H9 (cell line): Measurements from ENCODE around the gene SMO. TPM values are rescaled to one million over a fixed set of nuclear protein-coding genes. Genes with fewer than 3 reads are reported as not detected.

Experiments used
- DNase-seq: peaks from one replicate; pipeline ENCODE4 v3.0.0-alpha.2; 2017
- H2AFZ ChIP-seq: one replicate; pipeline ENCODE4 v1.6.1; 2013; ENCODE audit warnings: mild to moderate bottlenecking, low read length, control low read depth, moderate library complexity
- H2AK5ac ChIP-seq: 2 replicates; pipeline ENCODE4 v1.6.1; 2013; ENCODE audit warnings: low read length, control low read depth, mixed read lengths; ENCODE audit not compliant: insufficient read length
- H2BK120ac ChIP-seq: one replicate; pipeline ENCODE4 v1.6.1; 2013; ENCODE audit warnings: low read depth, mild to moderate bottlenecking, low read length, control low read depth, inconsistent platforms; ENCODE audit not compliant: poor library complexity, severe bottlenecking
- H2BK12ac ChIP-seq: 2 replicates; pipeline ENCODE4 v1.6.1; 2013; ENCODE audit warnings: low read length, control low read depth, mixed read lengths, low read depth; ENCODE audit not compliant: insufficient read length
- H2BK15ac ChIP-seq: 2 replicates; pipeline ENCODE4 v1.6.1; 2013; ENCODE audit warnings: low read depth, low read length, control low read depth
- H2BK20ac ChIP-seq: one replicate; pipeline ENCODE4 v1.6.1; 2013; ENCODE audit warnings: low read depth, mild to moderate bottlenecking, low read length, control low read depth, inconsistent platforms; ENCODE audit not compliant: poor library complexity, severe bottlenecking
- H2BK5ac ChIP-seq: 2 replicates; pipeline ENCODE4 v1.6.1; 2013; ENCODE audit warnings: low read length, control low read depth, mixed read lengths; ENCODE audit not compliant: insufficient read length
- H3K14ac ChIP-seq: 2 replicates; pipeline ENCODE4 v1.6.1; 2013; ENCODE audit warnings: low read length, control low read depth; ENCODE audit not compliant: insufficient read depth
- H3K18ac ChIP-seq: 2 replicates; pipeline ENCODE4 v1.6.1; 2013; ENCODE audit warnings: low read depth, mild to moderate bottlenecking, mixed read lengths, low read length, control low read depth; ENCODE audit not compliant: insufficient read length
- H3K23ac ChIP-seq: 2 replicates; pipeline ENCODE4 v1.6.1; 2013; ENCODE audit warnings: low read length, control low read depth, mixed read lengths, low read depth; ENCODE audit not compliant: insufficient read length
- H3K23me2 ChIP-seq: 2 replicates; pipeline ENCODE4 v1.6.1; 2013; ENCODE audit warnings: low read depth, mild to moderate bottlenecking, mixed read lengths, low read length, control low read depth; ENCODE audit not compliant: insufficient read length, poor library complexity, severe bottlenecking
- H3K27ac ChIP-seq: 2 replicates; pipeline ENCODE4 v1.5.1; 2013; ENCODE audit warnings: low read length, control low read depth, mixed read lengths, low read depth; ENCODE audit not compliant: insufficient read length
- H3K27me3 ChIP-seq: 2 replicates; pipeline ENCODE4 v1.6.1; 2013; ENCODE audit warnings: low read length, control low read depth, inconsistent platforms; ENCODE audit not compliant: insufficient read depth
- H3K4ac ChIP-seq: 2 replicates; pipeline ENCODE4 v1.6.1; 2013; ENCODE audit warnings: low read depth, mild to moderate bottlenecking, control low read depth, inconsistent platforms, low read length, moderate library complexity
- H3K4me1 ChIP-seq: 2 replicates; pipeline ENCODE4 v1.6.1; 2013; ENCODE audit warnings: low read length, control low read depth, inconsistent platforms; ENCODE audit not compliant: insufficient read depth
- H3K4me2 ChIP-seq: 2 replicates; pipeline ENCODE4 v1.6.1; 2013; ENCODE audit warnings: low read length, control low read depth, mixed read lengths; ENCODE audit not compliant: insufficient read length, insufficient read depth
- H3K56ac ChIP-seq: 2 replicates; pipeline ENCODE4 v1.6.1; 2013; ENCODE audit warnings: low read depth, mild to moderate bottlenecking, mixed read lengths, low read length, control low read depth; ENCODE audit not compliant: insufficient read length
- H3K79me1 ChIP-seq: 2 replicates; pipeline ENCODE4 v1.6.1; 2013; ENCODE audit warnings: low read depth, mild to moderate bottlenecking, moderate library complexity, low read length, control low read depth, inconsistent platforms; ENCODE audit not compliant: insufficient read depth, poor library complexity, severe bottlenecking
- H3K79me2 ChIP-seq: 2 replicates; pipeline ENCODE4 v1.6.1; 2013; ENCODE audit warnings: low read length, control low read depth, inconsistent platforms; ENCODE audit not compliant: insufficient read depth
- H3K9ac ChIP-seq: 2 replicates; pipeline ENCODE4 v1.6.1; 2013; ENCODE audit warnings: low read length, control low read depth, mixed read lengths; ENCODE audit not compliant: insufficient read length; ENCODE audit errors: extremely low read depth
- H3K9me3 ChIP-seq: one replicate; pipeline ENCODE4 v1.6.1; 2013; ENCODE audit warnings: low read depth, low read length, inconsistent platforms; ENCODE audit not compliant: control insufficient read depth
- H3T11ph ChIP-seq: one replicate; pipeline ENCODE4 v1.6.1; 2013; ENCODE audit warnings: mild to moderate bottlenecking, low read length, control low read depth, inconsistent platforms
- H4K20me1 ChIP-seq: one replicate; pipeline ENCODE4 v1.6.1; 2013; ENCODE audit not compliant: control insufficient read depth, insufficient read length, insufficient read depth
- H4K5ac ChIP-seq: 2 replicates; pipeline ENCODE4 v1.6.1; 2013; ENCODE audit warnings: low read depth, mild to moderate bottlenecking, mixed read lengths, low read length, control low read depth; ENCODE audit not compliant: insufficient read length
- H4K8ac ChIP-seq: replicated peaks from 2 replicates; pipeline ENCODE4 v1.6.1; 2013; ENCODE audit warnings: low read length, control low read depth, mixed read lengths, low read depth; ENCODE audit not compliant: insufficient read length
- H4K91ac ChIP-seq: 2 replicates; pipeline ENCODE4 v1.6.1; 2013; ENCODE audit warnings: low read depth, mild to moderate bottlenecking, moderate library complexity, mixed read lengths, low read length, control low read depth; ENCODE audit not compliant: insufficient read length
- H3K27ac Mint-ChIP-seq, 3 experiments: 2 replicates in 2 of 3; 3 replicates in 1 of 3; pipeline ENCODE4 v1.8.0; 2020 to 2021; ENCODE audit warnings: mixed read lengths in 3 of 3, mild to moderate bottlenecking in 1 of 3, moderate library complexity in 1 of 3
- H3K27me3 Mint-ChIP-seq: 2 replicates; pipeline ENCODE4 v1.8.0; 2021; ENCODE audit warnings: low read depth, mild to moderate bottlenecking, moderate library complexity, mixed read lengths
- H3K36me3 Mint-ChIP-seq, 3 experiments: 2 replicates in 2 of 3; 3 replicates in 1 of 3; pipeline ENCODE4 v1.8.0; 2020 to 2021; ENCODE audit warnings: low read depth in 3 of 3, mixed read lengths in 3 of 3; ENCODE audit not compliant: insufficient read depth in 1 of 3
- H3K4me1 Mint-ChIP-seq, 2 experiments: 2 replicates each; pipeline ENCODE4 v1.8.0; 2020; ENCODE audit warnings: mixed read lengths in 2 of 2
- H3K4me3 Mint-ChIP-seq, 2 experiments: 2 replicates in 1 of 2; 3 replicates in 1 of 2; pipeline ENCODE4 v1.8.0; 2020 to 2021; ENCODE audit warnings: mild to moderate bottlenecking in 2 of 2, mixed read lengths in 2 of 2, moderate library complexity in 1 of 2
- H3K9me3 Mint-ChIP-seq, 2 experiments: 2 replicates in 1 of 2; 3 replicates in 1 of 2; pipeline ENCODE4 v1.8.0; 2020; ENCODE audit warnings: mild to moderate bottlenecking in 2 of 2, mixed read lengths in 2 of 2, moderate library complexity in 1 of 2
- WGBS: extraction: QIAGEN DNeasy Blood & Tissue Kit; methylation state at CpG from one replicate; pipeline ENCODE4 v1.1.7; 2013; ENCODE audit warnings: missing lambda C conversion rate, low lambda C conversion rate, mixed read lengths; ENCODE audit not compliant: insufficient read length; ENCODE audit errors: extremely low coverage; 5-methylcytosine and 5-hydroxymethylcytosine counted together
- total RNA-seq: library from RNA; stranded (reverse); gene quantifications from 2 replicates; pipeline ENCODE4 v1.2.1, GENCODE V29; 2021
- TF ChIP-seq, protein P1 (sequence below): fragments of 200-600 bp; sonication (generic); conservative IDR thresholded peaks from 3 replicates; pipeline ENCODE4 v1.8.0; 2021; ENCODE audit warnings: antibody characterized with exemption, mild to moderate bottlenecking

SMO gene
- total RNA-seq, 1 experiment from 2014 or later, result 66.8 TPM

DNA sequence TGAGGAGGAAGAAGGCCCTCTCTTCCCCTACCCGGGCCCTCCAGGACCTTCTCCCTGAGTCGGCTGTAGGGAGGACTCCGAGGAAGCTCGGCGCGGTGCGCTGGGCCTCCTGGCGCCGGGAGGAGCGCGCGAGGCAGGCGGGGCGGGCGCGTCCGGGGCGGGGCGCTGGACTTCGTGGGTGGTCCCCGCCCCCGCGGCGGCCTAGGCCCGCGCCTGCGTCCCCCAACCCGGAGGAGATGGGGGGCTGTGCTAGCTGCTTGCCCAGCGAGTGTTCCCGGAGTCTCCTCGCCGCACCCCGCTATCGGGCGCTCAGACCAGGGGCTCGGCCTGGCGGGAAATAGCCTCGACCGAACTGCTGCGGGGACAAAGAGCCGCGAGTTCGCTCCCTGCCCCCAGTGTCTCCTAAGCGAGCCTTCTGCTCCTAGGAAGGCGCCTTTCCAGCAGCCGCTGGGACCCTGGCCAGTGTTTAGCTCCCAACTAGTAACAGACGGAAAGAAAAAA lies 19.2 kb upstream of the SMO start:
- H3K36me3 Mint-ChIP-seq, result peaks cover 7 to 21% (median 21%) of the 10 kb centered on the region in 3 experiments; a peak in 6 of 7 replicates
- Histone ChIP-seq H3K4me1 (peaks cover 5% of the 10 kb centered on the region; the same call in 1 of the 2 replicates), H4K20me1 (no peaks in the 10 kb centered on the region), H2BK20ac (peak overlapping the region; percentile 32), H4K91ac (no peak overlapping the region), H3K79me2 (no peaks in the 10 kb centered on the region), H2BK15ac (no peak overlapping the region), H2AFZ (no peak overlapping the region), H3T11ph (peak overlapping the region; percentile 98), H3K56ac (no peak overlapping the region), H3K27ac (peak overlapping the region; percentile 46), H3K18ac (peak overlapping the region; percentile 76), H3K14ac (peak overlapping the region; percentile 85; the same call in 1 of the 2 replicates), H3K27me3 (no peaks in the 10 kb centered on the region), H3K9ac (peak overlapping the region; percentile 76), H3K4me2 (peak overlapping the region; percentile 57), H2BK120ac (peak overlapping the region; percentile 100), H3K4ac (peak overlapping the region; percentile 94; the same call in 1 of the 2 replicates), H3K9me3 (no peaks in the 10 kb centered on the region), H4K5ac (no peak overlapping the region), H4K8ac (no peak overlapping the region), H2BK5ac (no peak overlapping the region), H2BK12ac (no peak overlapping the region), H2AK5ac (no peak overlapping the region), H3K23me2 (peaks cover 16% of the 10 kb centered on the region), H3K23ac (no peak overlapping the region), H3K79me1 (no peaks in the 10 kb centered on the region)
- peaks cover 0 to under 1% of the 10 kb centered on the region in 2 experiments; a peak in 2 of 5 replicates for H3K9me3 Mint-ChIP-seq
- TF ChIP-seq, protein P1, sequence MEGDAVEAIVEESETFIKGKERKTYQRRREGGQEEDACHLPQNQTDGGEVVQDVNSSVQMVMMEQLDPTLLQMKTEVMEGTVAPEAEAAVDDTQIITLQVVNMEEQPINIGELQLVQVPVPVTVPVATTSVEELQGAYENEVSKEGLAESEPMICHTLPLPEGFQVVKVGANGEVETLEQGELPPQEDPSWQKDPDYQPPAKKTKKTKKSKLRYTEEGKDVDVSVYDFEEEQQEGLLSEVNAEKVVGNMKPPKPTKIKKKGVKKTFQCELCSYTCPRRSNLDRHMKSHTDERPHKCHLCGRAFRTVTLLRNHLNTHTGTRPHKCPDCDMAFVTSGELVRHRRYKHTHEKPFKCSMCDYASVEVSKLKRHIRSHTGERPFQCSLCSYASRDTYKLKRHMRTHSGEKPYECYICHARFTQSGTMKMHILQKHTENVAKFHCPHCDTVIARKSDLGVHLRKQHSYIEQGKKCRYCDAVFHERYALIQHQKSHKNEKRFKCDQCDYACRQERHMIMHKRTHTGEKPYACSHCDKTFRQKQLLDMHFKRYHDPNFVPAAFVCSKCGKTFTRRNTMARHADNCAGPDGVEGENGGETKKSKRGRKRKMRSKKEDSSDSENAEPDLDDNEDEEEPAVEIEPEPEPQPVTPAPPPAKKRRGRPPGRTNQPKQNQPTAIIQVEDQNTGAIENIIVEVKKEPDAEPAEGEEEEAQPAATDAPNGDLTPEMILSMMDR, result no peak
- H3K27ac Mint-ChIP-seq, result peak overlapping the region; percentile 90 to 97 (median 95)
- WGBS, result no CpG with 5 or more reads among the region's 47 CpGs
- H3K27me3 Mint-ChIP-seq, result no peaks in the 10 kb centered on the region; the same call in 1 of the 2 replicates
- DNase-seq, result peak; percentile 69
- H3K4me1 Mint-ChIP-seq, result peaks cover 36 to 38% of the 10 kb centered on the region in 2 experiments
- H3K4me3 Mint-ChIP-seq, result peak overlapping the region; percentile 63 to 75
